Measurements from ENCODE around the gene TGFB3. TPM values are rescaled to one million over a fixed set of nuclear protein-coding genes. Genes with fewer than 3 reads are reported as not detected.

The TGFB3 gene
- total and polyA plus RNA-seq, 10 donors: 4.0 to 61.0 (median 8.3) TPM

DNA sequence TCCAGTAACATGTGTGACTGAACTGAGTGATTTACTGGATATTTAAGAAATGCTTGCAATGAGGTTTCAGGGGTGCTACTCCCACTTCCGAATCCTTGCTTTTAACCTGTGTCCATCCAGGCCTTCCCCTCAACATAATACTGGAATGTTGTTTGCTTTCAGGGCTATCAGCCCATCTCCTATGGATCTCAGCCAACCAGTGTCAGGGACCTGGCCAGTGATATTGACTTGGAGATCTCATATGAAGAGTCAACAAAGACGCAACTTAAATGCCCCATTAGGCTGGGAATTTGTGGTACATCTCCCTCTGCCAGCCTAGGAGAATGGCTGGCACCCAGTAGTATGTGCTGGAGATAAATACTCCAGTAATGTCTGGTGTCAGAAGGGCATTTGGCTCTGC is 2.9 kb upstream of the TGFB3 start:
- peak overlapping the region in 1 of 8 donors; percentile 92 for H3K27ac ChIP-seq
- H3K36me3 ChIP-seq: peaks cover 0 to 2% (median 0%) of the 10 kb centered on the region in 6 donors
- peaks cover 8 to 84% (median 63%) of the 10 kb centered on the region in 6 donors for H3K4me1 ChIP-seq
- no peak overlapping the region for H3K4me3 ChIP-seq
- no peak for DNase-seq
- no peaks in the 10 kb centered on the region for H3K27me3 ChIP-seq (replicated peaks in 1 of 7)
- TF ChIP-seq CTCF (IDR thresholded peaks at IDR 0.05 in 8 of 11, conservative IDR thresholded peaks at IDR 0.05 in 3 of 11): no peak
- no peak for TF ChIP-seq POLR2A (IDR thresholded peaks at IDR 0.05)
- TF ChIP-seq POLR2AphosphoS5 (IDR thresholded peaks at IDR 0.05): no peak
- no peaks in the 10 kb centered on the region for H3K9me3 ChIP-seq
- intact Hi-C loops (cut with DNase I; ENCODE audit: low total_unique reads): loop anchor here (5.0 kb wide), 1 partner anchor 272 kb away; no protein-coding TSS in a partner anchor
- WGBS, 5 donors: 85 to 94% (median 87%) methylated on average over 2 of the region's 2 CpGs

- Histone ChIP-seq H3K4me3 (peak overlapping the region in 7 of 8 donors; percentile 52 to 85 (median 62)), H3K36me3 (no peaks in the 10 kb centered on the region), H3K4me1 (peaks cover 14 to 84% (median 66%) of the 10 kb centered on the region in 6 donors), H3K27me3 (replicated peaks in 1 of 7) (no peaks in the 10 kb centered on the region), H3K27ac (peak overlapping the region in 6 of 8 donors; percentile 87 to 92 (median 90)), H3K9me3 (no peaks in the 10 kb centered on the region)
- WGBS, 5 donors: 43 to 57% (median 55%) methylated on average over 7 of the region's 7 CpGs
- TF ChIP-seq POLR2AphosphoS5 (IDR thresholded peaks at IDR 0.05) (no peak), CTCF (IDR thresholded peaks at IDR 0.05 in 8 of 11, conservative IDR thresholded peaks at IDR 0.05 in 3 of 11) (no peak), POLR2A (IDR thresholded peaks at IDR 0.05) (no peak)
- DNase-seq: no peak
- intact Hi-C loops (cut with DNase I; ENCODE audit: low total_unique reads): loop anchor here (2.0 to 5.0 kb wide), 2 partner anchors 76 to 271 kb away; no protein-coding TSS in a partner anchor
Observed at GRCh38 chr14:75983019-75983358, 1.2 kb upstream of the TGFB3 start.

DNA sequence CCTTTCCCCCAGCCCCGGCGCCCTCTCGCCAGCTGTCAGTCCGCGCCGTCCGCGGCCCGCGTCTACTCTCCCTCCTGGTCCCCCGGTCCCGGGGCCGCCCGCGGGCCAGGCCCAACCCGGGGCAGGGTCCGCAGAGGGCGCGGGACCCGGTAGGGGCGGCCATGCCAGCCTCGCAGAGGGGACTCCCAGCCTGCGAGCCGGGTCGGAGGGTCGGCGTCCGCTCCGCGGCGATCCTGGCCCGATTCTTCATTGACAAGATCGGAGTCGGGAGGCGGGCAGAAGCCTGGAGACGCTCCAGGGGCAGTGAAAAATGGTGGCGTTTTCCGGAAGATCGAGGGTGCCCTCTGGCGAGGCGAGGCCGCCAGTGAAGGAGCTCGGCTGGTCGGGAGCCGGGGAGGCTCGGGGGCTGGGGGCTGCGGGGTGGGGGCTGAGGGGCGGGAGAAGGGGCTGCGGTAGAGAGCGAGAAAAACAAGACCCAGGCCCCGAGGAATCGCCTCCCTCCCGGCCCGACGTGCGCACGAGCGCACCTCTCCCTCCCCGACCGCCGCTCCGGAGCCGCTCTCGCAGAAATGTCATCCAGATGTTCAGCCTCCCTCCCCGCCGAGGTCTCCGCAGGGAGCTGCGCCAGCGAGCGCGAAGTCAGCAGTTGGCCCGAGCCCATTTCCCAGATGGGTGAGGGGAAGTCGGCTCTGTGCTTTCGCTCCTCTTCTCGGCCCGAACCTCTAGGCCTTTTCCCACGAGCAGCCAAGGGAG is 647 bp upstream of the TGFB3 start:
- DNase-seq: peak; percentile 93
- H3K36me3 ChIP-seq: no peaks in the 10 kb centered on the region
- peak overlapping the region; percentile 78 to 92 (median 88) for H3K27ac ChIP-seq
- peaks cover 19 to 84% (median 69%) of the 10 kb centered on the region in 6 donors for H3K4me1 ChIP-seq
- intact Hi-C loops (cut with DNase I; ENCODE audit: low total_unique reads): loop anchor here (2.0 to 5.0 kb wide), 2 partner anchors 76 to 270 kb away; no protein-coding TSS in a partner anchor
- 0 to 1% (median 1%) methylated on average over 66 to 77 of the region's 77 CpGs for WGBS, 5 donors
- H3K4me3 ChIP-seq: peak overlapping the region; percentile 52 to 85 (median 62)
- peak; percentile 40 to 66 (median 62) for TF ChIP-seq POLR2AphosphoS5 (IDR thresholded peaks at IDR 0.05)
- peak; percentile 11 to 82 (median 49) for TF ChIP-seq CTCF (IDR thresholded peaks at IDR 0.05 in 8 of 11, conservative IDR thresholded peaks at IDR 0.05 in 3 of 11)
- TF ChIP-seq POLR2A (IDR thresholded peaks at IDR 0.05): no peak
- no peaks in the 10 kb centered on the region for H3K9me3 ChIP-seq
- no peaks in the 10 kb centered on the region for H3K27me3 ChIP-seq (replicated peaks in 1 of 7)

GRCh38 chr14:75980856-75981255 is 939 bp downstream of the TGFB3 start:
- peak overlapping the region in 4 of 8 donors; percentile 5 to 85 (median 57) for H3K4me3 ChIP-seq
- DNase-seq: no peak
- intact Hi-C loops (cut with DNase I; ENCODE audit: low total_unique reads): loop anchor here (5.0 kb wide), 1 partner anchor 269 kb away; no protein-coding TSS in a partner anchor
- no peaks in the 10 kb centered on the region for H3K36me3 ChIP-seq
- TF ChIP-seq CTCF (IDR thresholded peaks at IDR 0.05 in 8 of 11, conservative IDR thresholded peaks at IDR 0.05 in 3 of 11): no peak
- no peak for TF ChIP-seq POLR2A (IDR thresholded peaks at IDR 0.05)
- no peak for TF ChIP-seq POLR2AphosphoS5 (IDR thresholded peaks at IDR 0.05)
- H3K4me1 ChIP-seq: peaks cover 11 to 80% (median 62%) of the 10 kb centered on the region in 6 donors
- WGBS, 5 donors: 75 to 90% (median 87%) methylated on average over 8 of the region's 8 CpGs
- H3K27ac ChIP-seq: peak overlapping the region in 5 of 8 donors; percentile 87 to 92 (median 89)
- H3K9me3 ChIP-seq: no peaks in the 10 kb centered on the region
- H3K27me3 ChIP-seq (replicated peaks in 1 of 7): no peaks in the 10 kb centered on the region
